ENCODE measurements around the gene SLC29A3. TPM values are rescaled to one million over a fixed set of nuclear protein-coding genes. Genes with fewer than 3 reads are reported as not detected.

Gene SLC29A3
- total RNA-seq, 3 donors from 2014 or later, result 5.0 to 5.5 (median 5.4) TPM

- DNase-seq, result no peak
These were observed 60.2 kb downstream of the SLC29A3 start for GRCh38 chr10:71379118-71379766.

GRCh38 chr10:71380841-71381240 lies 61.8 kb downstream of the SLC29A3 start:
- Mint-ChIP-seq H3K27me3 (ENCODE audit: low read depth) (no peaks in the 10 kb centered on the region), H3K4me1 (ENCODE audit: low read depth) (peaks cover 6% of the 10 kb centered on the region), H3K36me3 (ENCODE audit: insufficient read depth) (no peaks in the 10 kb centered on the region), H3K9me3 (no peaks in the 10 kb centered on the region), H3K4me3 (no peak overlapping the region)
- DNase-seq, result no peak
- no peak for ATAC-seq

More at GRCh38 chr10:71379118-71379766, 60.2 kb downstream of the SLC29A3 start:
- ATAC-seq, result no peak
- no peaks in the 10 kb centered on the region for H3K36me3 Mint-ChIP-seq (ENCODE audit: insufficient read depth)
- no peaks in the 10 kb centered on the region for H3K27me3 Mint-ChIP-seq (ENCODE audit: low read depth)
- no peaks in the 10 kb centered on the region for H3K9me3 Mint-ChIP-seq
- peaks cover 6% of the 10 kb centered on the region for H3K4me1 Mint-ChIP-seq (ENCODE audit: low read depth)
- no peak overlapping the region for H3K4me3 Mint-ChIP-seq

- Mint-ChIP-seq H3K36me3 (ENCODE audit: insufficient read depth) (no peaks in the 10 kb centered on the region), H3K4me3 (no peak overlapping the region), H3K9me3 (no peaks in the 10 kb centered on the region), H3K4me1 (ENCODE audit: low read depth) (peaks cover 4% of the 10 kb centered on the region), H3K27me3 (ENCODE audit: low read depth) (no peaks in the 10 kb centered on the region)
- DNase-seq (no peak), ATAC-seq (no peak)
These were observed 62.6 kb downstream of the SLC29A3 start for GRCh38 chr10:71381611-71382010.

GRCh38 chr10:71382028-71382427 lies 63.0 kb downstream of the SLC29A3 start:
- peaks cover 4% of the 10 kb centered on the region for H3K4me1 Mint-ChIP-seq (ENCODE audit: low read depth)
- ATAC-seq, result no peak
- DNase-seq, result no peak
- no peaks in the 10 kb centered on the region for H3K9me3 Mint-ChIP-seq
- no peaks in the 10 kb centered on the region for H3K27me3 Mint-ChIP-seq (ENCODE audit: low read depth)
- no peaks in the 10 kb centered on the region for H3K36me3 Mint-ChIP-seq (ENCODE audit: insufficient read depth)
- no peak overlapping the region for H3K4me3 Mint-ChIP-seq

GRCh38 chr10:71382757-71383156 lies 63.7 kb downstream of the SLC29A3 start:
- Mint-ChIP-seq H3K4me1 (ENCODE audit: low read depth) (no peaks in the 10 kb centered on the region), H3K4me3 (no peak overlapping the region), H3K9me3 (no peaks in the 10 kb centered on the region), H3K36me3 (ENCODE audit: insufficient read depth) (no peaks in the 10 kb centered on the region), H3K27me3 (ENCODE audit: low read depth) (no peaks in the 10 kb centered on the region)
- DNase-seq (no peak), ATAC-seq (no peak)

- Mint-ChIP-seq H3K4me1 (ENCODE audit: low read depth) (no peaks in the 10 kb centered on the region), H3K9me3 (no peaks in the 10 kb centered on the region), H3K4me3 (no peak overlapping the region), H3K27me3 (ENCODE audit: low read depth) (no peaks in the 10 kb centered on the region), H3K36me3 (ENCODE audit: insufficient read depth) (no peaks in the 10 kb centered on the region)
- ATAC-seq (peak; percentile 90 to 96), DNase-seq (peak; percentile 71)
These were observed 65.1 kb downstream of the SLC29A3 start for GRCh38 chr10:71383972-71384687.

- DNase-seq (no peak), ATAC-seq (no peak)
- Mint-ChIP-seq H3K9me3 (no peaks in the 10 kb centered on the region), H3K4me1 (ENCODE audit: low read depth) (no peaks in the 10 kb centered on the region), H3K4me3 (no peak overlapping the region), H3K27me3 (ENCODE audit: low read depth) (peaks cover 13% of the 10 kb centered on the region), H3K36me3 (ENCODE audit: insufficient read depth) (no peaks in the 10 kb centered on the region)
These were observed 69.1 kb downstream of the SLC29A3 start for GRCh38 chr10:71388171-71388570.

- no peaks in the 10 kb centered on the region for H3K9me3 Mint-ChIP-seq
- no peak overlapping the region for H3K4me3 Mint-ChIP-seq
- H3K36me3 Mint-ChIP-seq (ENCODE audit: insufficient read depth), result no peaks in the 10 kb centered on the region
- ATAC-seq, result no peak
- H3K4me1 Mint-ChIP-seq (ENCODE audit: low read depth), result no peaks in the 10 kb centered on the region
- peaks cover 19% of the 10 kb centered on the region for H3K27me3 Mint-ChIP-seq (ENCODE audit: low read depth)
- no peak for DNase-seq
These were observed 69.7 kb downstream of the SLC29A3 start for GRCh38 chr10:71388583-71389310.

- Mint-ChIP-seq H3K4me1 (ENCODE audit: low read depth) (no peaks in the 10 kb centered on the region), H3K27me3 (ENCODE audit: low read depth) (peaks cover 27% of the 10 kb centered on the region), H3K9me3 (no peaks in the 10 kb centered on the region), H3K36me3 (ENCODE audit: insufficient read depth) (no peaks in the 10 kb centered on the region), H3K4me3 (no peak overlapping the region)
- DNase-seq, result no peak
- no peak for ATAC-seq
These were observed 70.9 kb downstream of the SLC29A3 start for GRCh38 chr10:71389768-71390460.

GRCh38 chr10:71390461-71390835 lies 71.4 kb downstream of the SLC29A3 start:
- ATAC-seq (no peak), DNase-seq (no peak)
- Mint-ChIP-seq H3K27me3 (ENCODE audit: low read depth) (peaks cover 33% of the 10 kb centered on the region), H3K9me3 (no peaks in the 10 kb centered on the region), H3K4me3 (no peak overlapping the region), H3K4me1 (ENCODE audit: low read depth) (no peaks in the 10 kb centered on the region), H3K36me3 (ENCODE audit: insufficient read depth) (no peaks in the 10 kb centered on the region)

- no peak for DNase-seq
- peaks cover 2% of the 10 kb centered on the region for H3K4me1 Mint-ChIP-seq (ENCODE audit: low read depth)
- H3K4me3 Mint-ChIP-seq, result no peak overlapping the region
- H3K9me3 Mint-ChIP-seq, result no peaks in the 10 kb centered on the region
- peaks cover 39% of the 10 kb centered on the region for H3K27me3 Mint-ChIP-seq (ENCODE audit: low read depth)
- no peak for ATAC-seq
- H3K36me3 Mint-ChIP-seq (ENCODE audit: insufficient read depth), result no peaks in the 10 kb centered on the region
These were observed 72.0 kb downstream of the SLC29A3 start for GRCh38 chr10:71390921-71391690.

GRCh38 chr10:71391701-71392100 lies 72.6 kb downstream of the SLC29A3 start:
- peaks cover 40% of the 10 kb centered on the region for H3K27me3 Mint-ChIP-seq (ENCODE audit: low read depth)
- H3K36me3 Mint-ChIP-seq (ENCODE audit: insufficient read depth), result no peaks in the 10 kb centered on the region
- H3K9me3 Mint-ChIP-seq, result no peaks in the 10 kb centered on the region
- ATAC-seq (no peak), DNase-seq (no peak)
- H3K4me3 Mint-ChIP-seq, result no peak overlapping the region
- peaks cover 3% of the 10 kb centered on the region for H3K4me1 Mint-ChIP-seq (ENCODE audit: low read depth)

- no peak for DNase-seq
- no peak for ATAC-seq
- Mint-ChIP-seq H3K27me3 (ENCODE audit: low read depth) (peaks cover 40% of the 10 kb centered on the region), H3K4me3 (no peak overlapping the region), H3K36me3 (ENCODE audit: insufficient read depth) (no peaks in the 10 kb centered on the region), H3K4me1 (ENCODE audit: low read depth) (peaks cover 3% of the 10 kb centered on the region), H3K9me3 (no peaks in the 10 kb centered on the region)
These were observed 73.2 kb downstream of the SLC29A3 start for GRCh38 chr10:71392292-71392691.
